Cardiac fibroblast (primary cell): Measurements from ENCODE around the gene ABO.
"Not testable (repeated sequence)": the region's sequence is repeated elsewhere in the genome, so short reads cannot be mapped to it uniquely, and the experiment has no call there.

Experiments used
- DNase-seq, 2 donors: peaks; one replicate each; pipeline versions ENCODE4 v3.0.0 to v3.0.0-alpha.2; 2010; ENCODE audit warnings: low read depth in 2 of 2
- H3K4me3 ChIP-seq, 2 donors: replicated peaks in 1 of 2; 1 replicate in 1 of 2; 2 replicates in 1 of 2; pipeline ENCODE4 v1.5.1; 2011; ENCODE audit warnings: low read depth in 2 of 2, low read length in 2 of 2, mild to moderate bottlenecking in 2 of 2, moderate library complexity in 1 of 2
- CTCF ChIP-seq: IDR thresholded peaks from one replicate; pipeline ENCODE4 v1.5.1; 2011; ENCODE audit warnings: low read depth, mild to moderate bottlenecking, low read length, inconsistent platforms

ABO gene

GRCh38 chr9:133238851-133239532, 36.0 kb downstream of the ABO start:
- H3K4me3 ChIP-seq = peak overlapping the region; percentile 23 to 33

DNA sequence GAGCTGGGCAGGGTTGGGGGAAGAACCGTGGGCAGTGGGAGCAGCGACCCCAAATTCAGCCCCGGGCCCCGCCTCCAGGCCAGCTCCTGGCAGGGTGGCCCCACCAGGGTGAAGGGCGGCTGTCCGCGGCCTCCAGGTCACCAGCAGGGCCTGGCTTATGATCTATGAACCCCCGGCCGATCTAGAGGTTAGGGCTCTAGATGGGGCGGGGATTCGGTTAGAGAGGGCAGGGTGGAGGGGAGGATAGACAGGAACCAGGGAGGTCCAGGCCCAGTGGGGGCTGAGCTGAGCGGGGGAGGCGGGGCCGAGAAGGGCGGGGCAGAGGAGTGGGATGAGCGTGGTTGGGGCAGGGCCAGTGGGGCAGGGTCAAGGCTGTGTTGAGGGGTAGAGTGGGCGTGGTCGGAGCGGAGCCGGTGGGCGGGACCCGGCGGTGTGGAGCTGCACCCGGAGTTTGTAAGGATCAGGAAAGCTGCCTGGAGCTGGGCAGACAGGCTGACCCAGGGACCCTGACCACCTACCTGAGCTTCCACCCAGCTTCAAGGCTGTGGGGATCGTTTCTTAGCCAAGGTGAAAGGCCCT, 36.6 kb downstream of the ABO start:
- H3K4me3 ChIP-seq = peak overlapping the region; percentile 23 to 33
- TF ChIP-seq CTCF = no peak
- DNase-seq = peak; percentile 69 to 73

More at GRCh38 chr9:133238851-133239532, 36.0 kb downstream of the ABO start:
- TF ChIP-seq CTCF = peak; percentile 83
- DNase-seq = peak; percentile 65 to 76

DNA sequence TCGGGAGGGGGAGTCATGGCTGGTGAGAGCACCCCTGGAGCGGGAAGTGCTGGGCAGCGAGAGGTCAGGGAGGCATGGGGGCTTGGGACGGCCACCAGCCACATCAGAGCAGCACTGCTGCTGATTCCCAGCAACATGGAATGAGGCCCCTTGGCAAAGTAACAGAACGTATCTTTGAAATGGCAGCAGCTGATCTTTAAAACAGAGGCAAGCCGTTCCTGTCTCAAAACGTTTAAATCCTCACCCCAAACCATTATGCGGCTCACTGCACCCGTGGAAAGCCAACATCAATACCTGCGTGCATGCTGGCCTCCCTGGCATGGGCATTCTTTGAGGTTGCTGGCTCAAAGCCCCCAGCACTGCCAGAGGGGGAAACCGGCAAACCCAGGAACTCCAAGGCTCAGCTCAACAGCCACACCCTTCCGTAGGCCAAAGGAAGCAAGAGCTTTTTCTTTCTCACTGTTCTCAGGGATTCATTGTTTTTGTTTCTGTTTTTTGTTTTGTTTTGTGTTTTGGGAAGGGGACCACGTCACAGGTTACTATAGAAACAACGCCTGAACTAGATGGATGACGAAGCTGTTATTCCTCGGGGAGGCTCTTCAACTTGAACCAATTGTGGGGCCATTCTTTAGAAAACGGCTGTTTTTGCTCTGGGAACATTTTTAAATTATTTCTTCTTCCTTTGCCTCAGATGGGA, 37.8 kb downstream of the ABO start:
- DNase-seq = peak; percentile 75 to 95
- H3K4me3 ChIP-seq = peak overlapping the region in 1 of 2 donors; percentile 14
- no peak for TF ChIP-seq CTCF

DNA sequence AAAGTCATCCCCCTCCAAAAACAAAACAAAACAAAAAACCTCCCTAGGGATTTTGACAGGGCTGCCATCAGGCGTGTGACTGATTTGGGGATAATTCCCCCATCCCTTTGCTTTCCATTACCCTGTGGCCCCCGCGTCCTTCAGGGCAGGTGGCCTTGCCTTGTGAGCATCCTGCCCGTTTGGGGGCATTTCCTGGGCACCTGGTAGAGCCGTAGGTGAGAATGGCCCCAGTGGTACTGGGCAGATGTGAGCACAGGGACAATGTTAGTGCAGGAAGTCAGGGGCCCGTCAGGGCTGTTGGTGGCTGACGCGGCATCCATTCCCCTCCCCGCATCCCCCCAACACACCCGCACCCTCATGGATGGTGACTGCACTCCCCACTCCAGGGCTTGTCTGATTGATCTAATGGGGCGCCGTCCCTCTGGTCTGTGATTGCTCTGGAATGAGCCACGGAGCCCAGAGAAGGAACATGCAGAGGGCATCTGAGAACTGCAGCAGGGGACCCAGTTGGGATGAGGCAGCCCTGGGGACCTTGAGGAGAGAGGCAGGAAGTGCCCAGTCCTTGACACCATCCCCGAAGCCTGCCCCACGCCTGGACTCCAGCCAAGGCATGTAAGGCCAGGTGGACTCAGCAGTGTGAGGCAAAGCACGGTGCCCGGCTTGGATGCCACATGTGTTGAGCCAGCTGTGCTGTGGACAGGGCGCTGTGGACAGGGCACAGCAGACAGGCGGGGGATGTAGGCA, 38.5 kb downstream of the ABO start:
- DNase-seq, H3K4me3 ChIP-seq: not testable (repeated sequence)

- no peak for TF ChIP-seq CTCF
- no peak for DNase-seq
- H3K4me3 ChIP-seq = no peak overlapping the region
Observed at GRCh38 chr9:133235549-133236222, 39.3 kb downstream of the ABO start.

DNA sequence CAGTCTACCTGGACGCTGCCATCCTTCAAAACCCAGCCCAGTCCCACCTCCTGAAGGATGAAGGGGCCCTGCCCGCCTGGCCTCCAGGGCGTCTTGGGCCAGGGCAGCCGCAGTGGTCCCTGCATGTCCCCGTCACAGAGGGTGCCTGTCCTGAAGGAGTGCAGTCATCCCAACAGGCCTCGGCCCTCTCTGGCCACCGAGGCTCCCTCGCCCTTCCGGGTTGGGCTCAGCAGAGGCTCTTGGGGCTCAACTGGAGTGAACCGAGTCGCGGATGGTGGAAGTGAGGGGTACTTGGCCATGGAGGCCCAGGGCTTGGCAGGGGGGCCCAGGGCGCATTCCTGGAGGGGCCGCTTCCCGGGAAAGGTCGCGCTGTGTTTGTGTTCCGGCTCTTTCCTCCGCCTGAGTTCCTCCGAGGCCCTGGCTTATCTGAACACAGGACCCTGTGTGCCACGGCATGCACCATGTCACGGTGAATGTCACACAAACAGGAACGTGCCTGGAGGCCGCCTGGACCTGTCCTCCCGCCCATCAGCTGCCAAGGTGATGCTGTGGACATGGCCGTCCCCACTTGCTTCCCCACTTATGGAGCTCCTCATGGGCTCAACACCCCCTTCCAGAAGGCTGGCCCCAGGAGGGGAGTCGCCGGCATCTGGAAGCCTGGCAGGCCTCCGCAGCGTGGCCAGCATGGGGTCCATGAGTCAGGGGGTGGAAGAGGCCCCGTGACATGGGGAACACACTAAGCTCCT, 40.3 kb downstream of the ABO start:
- no peak for TF ChIP-seq CTCF
- no peak for DNase-seq
- H3K4me3 ChIP-seq = no peak overlapping the region
